SK-N-SH (cell line): ENCODE results near the gene MIER1. TPM values are rescaled to one million over a fixed set of nuclear protein-coding genes. Genes with fewer than 3 reads are reported as not detected.

ENCODE experiments used
- CTCF ChIA-PET: fragments of 300-600, 350-600 bp; formaldehyde crosslinking; extraction: SDS; loops from one replicate; lab custom pipeline; 2021; lab: Yijun Ruan, JAX
- POLR2A ChIA-PET: fragments of 350-600 bp; sonication (Branson Sonifier 250); formaldehyde crosslinking; extraction: SDS; loops from one replicate; lab custom pipeline; 2020; ENCODE audit warnings: antibody characterized with exemption, inconsistent platforms; lab: Yijun Ruan, JAX
- DNase-seq: peaks from one replicate; pipeline ENCODE4 v3.0.0; 2012
- H2AFZ ChIP-seq: fragments of 200-600 bp; sonication (generic); 2 replicates; pipeline ENCODE4 v1.8.1; 2016; ENCODE audit warnings: antibody characterized with exemption, mild to moderate bottlenecking, low read depth
- H3F3A ChIP-seq: fragments of 200-600 bp; sonication (generic); replicated peaks from 2 replicates; pipeline ENCODE3; 2016; ENCODE audit warnings: antibody characterized with exemption, mild to moderate bottlenecking; ENCODE audit not compliant: insufficient read depth
- H3K27ac ChIP-seq, 2 experiments: fragments of 200-500 bp in 1 of 2; fragments of 200-600 bp in 1 of 2; sonication (Bioruptor generic) in 1 of 2; sonication (generic), shearing (Covaris generic) in 1 of 2; 2 replicates each; pipeline versions ENCODE4 v1.5.1 to v1.6.1; 2014 to 2016; ENCODE audit warnings: low read depth in 2 of 2, inconsistent platforms in 1 of 2, low read length in 1 of 2, mild to moderate bottlenecking in 1 of 2, mixed read lengths in 1 of 2
- H3K27me3 ChIP-seq: fragments of 200-600 bp; sonication (generic), shearing (Covaris generic); 2 replicates; pipeline ENCODE4 v1.6.1; 2016; ENCODE audit warnings: mixed run types; ENCODE audit not compliant: insufficient read depth
- H3K36me3 ChIP-seq, 2 experiments: fragments of 200-500 bp in 1 of 2; fragments of 200-600 bp in 1 of 2; sonication (Bioruptor generic) in 1 of 2; sonication (generic) in 1 of 2; replicated peaks in 1 of 2; 2 replicates each; pipeline versions ENCODE3 to v1.5.1; 2014 to 2016; ENCODE audit warnings: low read length in 1 of 2, mild to moderate bottlenecking in 1 of 2; ENCODE audit not compliant: insufficient read depth in 2 of 2, control insufficient read depth in 1 of 2
- H3K4me1 ChIP-seq, 2 experiments: fragments of 200-500 bp in 1 of 2; fragments of 200-600 bp in 1 of 2; sonication (Bioruptor generic) in 1 of 2; sonication (generic), shearing (Covaris generic) in 1 of 2; 2 replicates each; pipeline versions ENCODE4 v1.5.1 to v1.6.1; 2014 to 2016; ENCODE audit warnings: low read depth in 1 of 2, low read length in 1 of 2, mixed run types in 1 of 2; ENCODE audit not compliant: insufficient read depth in 2 of 2, control insufficient read depth in 1 of 2
- H3K4me2 ChIP-seq: fragments of 200-600 bp; sonication (generic), shearing (Covaris generic); 2 replicates; pipeline ENCODE4 v1.6.1; 2017; ENCODE audit warnings: mixed run types
- H3K4me3 ChIP-seq, 2 experiments: fragments of 200-500 bp in 1 of 2; fragments of 200-600 bp in 1 of 2; sonication (Bioruptor generic) in 1 of 2; sonication (generic), shearing (Covaris generic) in 1 of 2; 2 replicates each; pipeline versions ENCODE4 v1.5.1 to v1.8.1; 2014 to 2016; ENCODE audit warnings: low read depth in 2 of 2, inconsistent platforms in 1 of 2, low read length in 1 of 2, mild to moderate bottlenecking in 1 of 2, mixed read lengths in 1 of 2, moderate library complexity in 1 of 2
- H3K79me2 ChIP-seq: fragments of 200-600 bp; sonication (generic); 2 replicates; pipeline ENCODE4 v1.8.1; 2017; ENCODE audit warnings: mild to moderate bottlenecking; ENCODE audit not compliant: insufficient read depth
- H3K9ac ChIP-seq: fragments of 200-600 bp; sonication (generic); 2 replicates; pipeline ENCODE4 v1.6.1; 2017; ENCODE audit warnings: mixed run types
- H3K9me2 ChIP-seq: fragments of 200-600 bp; sonication (generic); 2 replicates; pipeline ENCODE4 v1.6.1; 2017; ENCODE audit warnings: mixed run types
- H3K9me3 ChIP-seq: fragments of 200-600 bp; sonication (generic); 2 replicates; pipeline ENCODE4 v1.6.1; 2017; ENCODE audit warnings: mixed run types, mild to moderate bottlenecking, moderate library complexity
- H4K20me1 ChIP-seq: fragments of 200-600 bp; sonication (generic); 2 replicates; pipeline ENCODE4 v1.6.1; 2017; ENCODE audit warnings: mild to moderate bottlenecking, mixed run types; ENCODE audit not compliant: insufficient read depth
- EP300 ChIP-seq, 2 experiments: IDR thresholded peaks; 2 replicates each; pipeline versions ENCODE4 v1.4.0 to v1.6.1; 2012; ENCODE audit warnings: borderline replicate concordance in 1 of 2, low read depth in 1 of 2, low read length in 1 of 2
- MXI1 ChIP-seq: IDR thresholded peaks from 2 replicates; pipeline ENCODE4 v1.6.1; 2012; ENCODE audit warnings: mild to moderate bottlenecking, low read depth, low read length, improper control_type of control experiment
- RAD21 ChIP-seq: IDR thresholded peaks from 2 replicates; pipeline ENCODE4 v1.6.1; 2012; ENCODE audit warnings: mild to moderate bottlenecking, low read length
- SMC3 ChIP-seq: IDR thresholded peaks from 2 replicates; pipeline ENCODE4 v1.6.1; 2012; ENCODE audit warnings: low read depth, low read length, improper control_type of control experiment
- WGBS: methylation state at CpG from one replicate; pipeline ENCODE4 v1.1.6; 2017; ENCODE audit warnings: low lambda C conversion rate; 5-methylcytosine and 5-hydroxymethylcytosine counted together
- polyA plus RNA-seq, 3 experiments: library from polyadenylated mRNA; depleted of rRNA; stranded (reverse); fragments of >200 nt; gene quantifications; 2 replicates each; pipeline ENCODE4 v1.2.3, GENCODE V29; 2012
- TF ChIP-seq, protein P1 (sequence below): IDR thresholded peaks from 2 replicates; pipeline ENCODE4 v1.6.1; 2012; ENCODE audit warnings: mild to moderate bottlenecking, low read depth, low read length, moderate library complexity
- TF ChIP-seq, protein P2 (sequence below): fragments of 200-600 bp; sonication (generic); IDR thresholded peaks from 2 replicates; pipeline ENCODE4 v1.6.1; 2017; ENCODE audit warnings: antibody characterized with exemption, mild to moderate bottlenecking, moderate library complexity

MIER1 gene
- polyA plus RNA-seq, 1 of the 3 experiments (the other 2 are of a cell fraction), result 4.4 TPM

DNA sequence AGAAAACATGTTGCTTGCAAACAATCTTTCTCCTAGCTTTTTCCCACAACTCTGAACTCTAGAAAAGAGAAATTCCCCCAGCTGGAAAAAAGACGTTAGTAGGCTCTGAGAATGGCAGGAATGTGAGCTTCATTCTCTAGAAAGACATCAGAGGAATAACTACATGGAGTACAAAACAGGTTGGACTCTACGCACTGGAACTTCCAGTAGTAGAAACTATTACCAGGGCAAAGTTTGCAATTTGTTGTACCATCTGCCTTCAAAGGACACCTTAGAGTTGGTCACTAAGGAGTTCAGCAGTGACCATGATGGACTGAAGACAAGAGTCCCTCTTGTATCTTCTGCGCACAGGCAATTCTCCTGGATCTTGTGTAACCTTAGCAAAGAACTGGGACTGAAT lies 68.3 kb downstream of the MIER1 start (continued):
- TF ChIP-seq, protein P1, sequence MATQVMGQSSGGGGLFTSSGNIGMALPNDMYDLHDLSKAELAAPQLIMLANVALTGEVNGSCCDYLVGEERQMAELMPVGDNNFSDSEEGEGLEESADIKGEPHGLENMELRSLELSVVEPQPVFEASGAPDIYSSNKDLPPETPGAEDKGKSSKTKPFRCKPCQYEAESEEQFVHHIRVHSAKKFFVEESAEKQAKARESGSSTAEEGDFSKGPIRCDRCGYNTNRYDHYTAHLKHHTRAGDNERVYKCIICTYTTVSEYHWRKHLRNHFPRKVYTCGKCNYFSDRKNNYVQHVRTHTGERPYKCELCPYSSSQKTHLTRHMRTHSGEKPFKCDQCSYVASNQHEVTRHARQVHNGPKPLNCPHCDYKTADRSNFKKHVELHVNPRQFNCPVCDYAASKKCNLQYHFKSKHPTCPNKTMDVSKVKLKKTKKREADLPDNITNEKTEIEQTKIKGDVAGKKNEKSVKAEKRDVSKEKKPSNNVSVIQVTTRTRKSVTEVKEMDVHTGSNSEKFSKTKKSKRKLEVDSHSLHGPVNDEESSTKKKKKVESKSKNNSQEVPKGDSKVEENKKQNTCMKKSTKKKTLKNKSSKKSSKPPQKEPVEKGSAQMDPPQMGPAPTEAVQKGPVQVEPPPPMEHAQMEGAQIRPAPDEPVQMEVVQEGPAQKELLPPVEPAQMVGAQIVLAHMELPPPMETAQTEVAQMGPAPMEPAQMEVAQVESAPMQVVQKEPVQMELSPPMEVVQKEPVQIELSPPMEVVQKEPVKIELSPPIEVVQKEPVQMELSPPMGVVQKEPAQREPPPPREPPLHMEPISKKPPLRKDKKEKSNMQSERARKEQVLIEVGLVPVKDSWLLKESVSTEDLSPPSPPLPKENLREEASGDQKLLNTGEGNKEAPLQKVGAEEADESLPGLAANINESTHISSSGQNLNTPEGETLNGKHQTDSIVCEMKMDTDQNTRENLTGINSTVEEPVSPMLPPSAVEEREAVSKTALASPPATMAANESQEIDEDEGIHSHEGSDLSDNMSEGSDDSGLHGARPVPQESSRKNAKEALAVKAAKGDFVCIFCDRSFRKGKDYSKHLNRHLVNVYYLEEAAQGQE, result no peak

DNA sequence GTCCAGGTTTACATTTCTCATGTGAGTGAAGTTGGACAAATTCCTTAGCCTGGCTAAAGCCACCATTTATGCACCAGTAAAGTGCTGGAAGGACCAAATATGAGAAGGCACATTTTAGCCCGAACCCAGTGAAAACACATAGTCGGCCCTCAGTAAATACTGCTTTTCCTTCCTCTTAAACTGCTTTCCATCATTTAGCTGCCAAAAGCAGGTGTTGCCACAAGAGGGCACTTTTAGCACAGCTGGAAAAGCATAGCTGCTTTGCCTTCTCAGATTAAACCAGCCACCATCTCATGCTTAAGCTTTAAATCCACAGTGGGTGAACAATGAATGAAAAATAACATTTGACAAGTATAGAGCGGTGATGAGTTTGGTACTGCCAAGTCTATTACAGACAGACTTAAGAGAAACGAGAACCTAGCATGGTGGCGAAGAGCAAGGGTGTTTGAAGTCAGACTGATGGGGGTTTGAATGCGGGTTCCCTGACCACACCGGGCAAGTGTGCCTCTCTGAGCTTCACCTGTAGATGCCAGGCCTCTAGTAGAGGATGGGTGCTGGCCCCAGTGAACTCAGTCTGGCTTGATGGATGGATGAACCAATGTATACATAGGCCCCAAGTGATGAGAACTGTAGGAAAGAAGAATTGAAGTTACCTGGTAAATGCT lies 71.4 kb downstream of the MIER1 start:
- DNase-seq, result peak; percentile 48
- POLR2A ChIA-PET, result interaction anchor here (0.9 kb wide), 1 partner anchor 153 kb away, joined by 4 read pairs; no protein-coding TSS in a partner anchor

More for the DNA sequence above, 71.4 kb downstream of the MIER1 start:
- Histone ChIP-seq H3K4me2 (no peak overlapping the region), H2AFZ (no peak overlapping the region; the same call in 1 of the 2 replicates), H3K79me2 (no peaks in the 10 kb centered on the region), H3K36me3 (peaks cover 10 to 20% of the 10 kb centered on the region in 2 experiments), H3K9me2 (no peaks in the 10 kb centered on the region), H3K9me3 (no peaks in the 10 kb centered on the region), H3K4me3 (peak overlapping the region in 1 of 2 experiments; percentile 28; a peak in 1 of 4 replicates), H3K27ac (no peak overlapping the region), H3K4me1 (peaks cover 0 to 3% of the 10 kb centered on the region in 2 experiments; a peak in 1 of 4 replicates), H3F3A (peaks cover 7% of the 10 kb centered on the region), H4K20me1 (no peaks in the 10 kb centered on the region), H3K9ac (no peak overlapping the region), H3K27me3 (no peaks in the 10 kb centered on the region)
- 68% methylated on average over 7 of the region's 7 CpGs for WGBS
- CTCF ChIA-PET, result interaction anchor here (0.7 to 6.6 kb wide), 49 partner anchors 9 to 1280 kb away, joined by 3 to 67 read pairs (median 4); partner anchors contain the start of gene SLC35D1
- TF ChIP-seq EP300 (IDR thresholded peaks at IDR 0.05; ENCODE audit: borderline replicate concordance in 1 of 2, low read depth in 1 of 2, low read length in 1 of 2) (no peak), RAD21 (peak; percentile 91), MXI1 (peak; percentile 47; the same call in 1 of the 2 replicates), SMC3 (peak; percentile 92)
- TF ChIP-seq, protein P1, result no peak
- TF ChIP-seq, protein P2, sequence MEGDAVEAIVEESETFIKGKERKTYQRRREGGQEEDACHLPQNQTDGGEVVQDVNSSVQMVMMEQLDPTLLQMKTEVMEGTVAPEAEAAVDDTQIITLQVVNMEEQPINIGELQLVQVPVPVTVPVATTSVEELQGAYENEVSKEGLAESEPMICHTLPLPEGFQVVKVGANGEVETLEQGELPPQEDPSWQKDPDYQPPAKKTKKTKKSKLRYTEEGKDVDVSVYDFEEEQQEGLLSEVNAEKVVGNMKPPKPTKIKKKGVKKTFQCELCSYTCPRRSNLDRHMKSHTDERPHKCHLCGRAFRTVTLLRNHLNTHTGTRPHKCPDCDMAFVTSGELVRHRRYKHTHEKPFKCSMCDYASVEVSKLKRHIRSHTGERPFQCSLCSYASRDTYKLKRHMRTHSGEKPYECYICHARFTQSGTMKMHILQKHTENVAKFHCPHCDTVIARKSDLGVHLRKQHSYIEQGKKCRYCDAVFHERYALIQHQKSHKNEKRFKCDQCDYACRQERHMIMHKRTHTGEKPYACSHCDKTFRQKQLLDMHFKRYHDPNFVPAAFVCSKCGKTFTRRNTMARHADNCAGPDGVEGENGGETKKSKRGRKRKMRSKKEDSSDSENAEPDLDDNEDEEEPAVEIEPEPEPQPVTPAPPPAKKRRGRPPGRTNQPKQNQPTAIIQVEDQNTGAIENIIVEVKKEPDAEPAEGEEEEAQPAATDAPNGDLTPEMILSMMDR, result peak; percentile 83
